Heart left ventricle (tissue), 16 donors: ENCODE results near the gene SMOC2. TPM values are rescaled to one million over a fixed set of nuclear protein-coding genes. Genes with fewer than 3 reads are reported as not detected.

Experiments
- ATAC-seq, 4 donors: fragments of 200-7000 bp; cut with Tn5 transposase; one replicate each; pipeline ENCODE4 v1.9.1; 2020 to 2022; ENCODE audit warnings: moderate library complexity in 4 of 4, mild to moderate bottlenecking in 3 of 4, moderate number of reproducible peaks in 1 of 4
- DNase-seq, 5 donors: peaks; one replicate each; pipeline ENCODE4 v3.0.0-alpha.2; 2020
- H3K27ac ChIP-seq, 12 donors: fragments of 200-600 bp; sonication (generic) in 4 of 12; one replicate each; pipeline versions ENCODE4 v1.5.0 to v1.8.0; 2016 to 2022; ENCODE audit warnings: mild to moderate bottlenecking in 2 of 12
- H3K27me3 ChIP-seq, 9 donors: fragments of 200-600 bp; sonication (generic) in 2 of 9; one replicate each; pipeline versions ENCODE4 v1.5.1 to v1.8.0; 2016 to 2022; ENCODE audit warnings: mild to moderate bottlenecking in 3 of 9
- H3K36me3 ChIP-seq, 9 donors: fragments of 200-600 bp; sonication (generic) in 2 of 9; one replicate each; pipeline versions ENCODE4 v1.5.0 to v1.8.0; 2018 to 2022; ENCODE audit warnings: mild to moderate bottlenecking in 2 of 9
- H3K4me1 ChIP-seq, 12 donors: fragments of 200-600 bp; sonication (generic) in 4 of 12; one replicate each; pipeline versions ENCODE4 v1.5.0 to v1.8.0; 2016 to 2022; ENCODE audit warnings: mild to moderate bottlenecking in 3 of 12
- H3K4me3 ChIP-seq, 12 donors: fragments of 200-600 bp; sonication (generic) in 4 of 12; one replicate each; pipeline versions ENCODE4 v1.5.0 to v1.8.0; 2017 to 2022; ENCODE audit warnings: mild to moderate bottlenecking in 9 of 12, moderate library complexity in 4 of 12
- H3K9me3 ChIP-seq, 12 donors: fragments of 200-600 bp; sonication (generic) in 4 of 12; one replicate each; pipeline versions ENCODE4 v1.5.0 to v1.8.0; 2016 to 2022; ENCODE audit warnings: mild to moderate bottlenecking in 1 of 12
- POLR2A ChIP-seq, 2 donors: fragments of 450-650 bp; IDR thresholded peaks; one replicate each; pipeline ENCODE4 v1.6.1; 2017; ENCODE audit warnings: antibody characterized with exemption in 2 of 2, mild to moderate bottlenecking in 2 of 2, moderate library complexity in 2 of 2
- WGBS, 4 donors: extraction: QIAGEN DNeasy Blood & Tissue Kit in 2 of 4; methylation state at CpG; one replicate each; pipeline versions ENCODE4 v1.1.5 to v1.1.7; 2013 to 2018; 5-methylcytosine and 5-hydroxymethylcytosine counted together
- intact Hi-C, 10 donors: fragments of 100-400 bp; cut with DNase I; formaldehyde crosslinking; loops; one replicate each; pipeline versions ENCODE4 v1.11.1 to v1.14.2; 2022
- polyA plus RNA-seq, 2 donors: library from polyadenylated mRNA; stranded (reverse); fragments of 200-250 nt; gene quantifications; one replicate each; pipeline ENCODE4 v1.2.3, GENCODE V29; 2013
- total RNA-seq, 9 donors: library from RNA; depleted of rRNA in 2 of 9; stranded (reverse); fragments of >200 nt in 2 of 9; fragmentation: NEBNext Ultra II Directional in 3 of 9; extraction: Animal tissue kit (Norgen Biotek cat#: 25700) in 3 of 9; gene quantifications; one replicate each; pipeline versions ENCODE4 v1.1.0 to v1.2.4, GENCODE V29; 2016 to 2023
- TF ChIP-seq, protein P1 (sequence below), 12 donors: fragments of 200-600 bp; sonication (generic) in 4 of 12; IDR thresholded peaks; one replicate each; pipeline versions ENCODE4 v1.5.0 to v1.8.0; 2018 to 2022; ENCODE audit warnings: antibody characterized with exemption in 12 of 12, mild to moderate bottlenecking in 5 of 12
- donor health status: ischemic (EF 13 %, LVEDD 7.1; RV severe dilation, severe dysfunction).
- donor health status: healthy with polysubstance abuse.
- donor health status: DM: no; HTN: yes; CAD: no.
- donor health status: DM: no; HTN: no; CAD: no.
- donor health status: ischemic (EF 25% LVEDD 6.9; RV normal size, moderate dysfunction).
- donor health status: ischemic (EF 25% LVEDD 5.7; RV mildly dilated, moderate dysfunction).
- donor health status: healthy.
- donor health status: DM: yes; HTN: yes; CAD: no.
- donor health status: ischemic (EF 35%, LVEDD 5.7; RV mildly dilated, moderate dysfunction).
- donor health status: nonischemic (EF 11% LVEDD 7.7; RV severe dilation, severe dysfunction).
- donor health status: DM: yes; HTN: yes; CAD: no.
- donor health status: PGD.
- donor health status: ischemic (EF 29% LVEDD 5.4; RV normal size, mild dysfunction).
- donor health status: nonischemic (EF 23%, LVEDD 6.1; RV moderate dilation, normal function).

SMOC2 gene
- total and polyA plus RNA-seq, 11 donors = 5.9 to 44.2 (median 15.7) TPM

DNA sequence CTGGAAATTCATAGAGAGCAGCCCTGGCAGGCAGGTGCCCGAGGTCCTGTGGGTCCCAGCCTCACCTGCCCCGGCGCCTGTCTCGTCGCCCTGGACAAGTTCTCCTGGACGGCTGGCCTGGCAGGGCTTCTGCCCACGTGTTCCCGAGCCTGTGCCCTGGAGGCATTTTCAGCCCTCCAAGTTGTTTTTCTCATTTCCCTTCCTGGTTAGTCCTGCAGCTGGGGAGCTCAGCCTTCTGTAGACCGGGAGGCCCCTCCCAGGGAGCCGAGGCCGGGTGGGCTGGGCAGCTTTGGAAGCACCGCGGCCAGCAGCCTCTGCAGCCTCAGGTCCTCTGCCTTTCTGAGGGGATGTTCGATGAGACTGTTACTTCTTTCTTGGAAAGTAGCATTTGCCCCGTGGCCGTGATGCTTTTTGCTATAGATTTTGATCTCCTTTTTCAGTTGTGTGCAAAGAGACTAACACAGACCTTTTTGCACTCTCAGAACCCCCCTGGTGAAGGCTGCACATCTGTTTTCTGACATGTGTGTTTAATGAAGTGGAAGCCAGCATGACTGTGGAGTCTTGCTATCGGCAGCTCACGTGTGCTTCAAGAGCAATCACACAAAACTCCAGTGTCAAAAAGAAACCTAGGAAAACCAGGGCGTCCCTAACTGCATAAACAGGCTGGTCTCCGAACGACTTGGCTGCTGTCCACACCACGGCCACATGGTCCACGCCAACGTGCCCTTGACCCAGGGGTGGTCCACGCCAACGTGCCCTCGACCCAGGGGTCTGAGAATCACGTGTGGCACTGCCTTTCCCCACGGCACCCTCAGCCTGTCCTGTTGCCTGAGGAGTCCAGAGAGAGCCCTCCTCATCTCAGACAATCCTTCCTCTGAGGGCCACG is 207.5 kb downstream of the SMOC2 start:
- H3K9me3 ChIP-seq = no peaks in the 10 kb centered on the region
- DNase-seq (peak in 1 of 5 donors; percentile 49), ATAC-seq (peak in 3 of 4 donors; percentile 27 to 62 (median 52))
- H3K4me1 ChIP-seq = peaks cover 0 to 14% (median 0%) of the 10 kb centered on the region in 12 donors
- peak overlapping the region in 1 of 12 donors; percentile 8 for H3K4me3 ChIP-seq
- peaks cover 0 to 14% (median 0%) of the 10 kb centered on the region in 9 donors for H3K36me3 ChIP-seq
- TF ChIP-seq POLR2A (IDR thresholded peaks at IDR 0.05) = no peak
- TF ChIP-seq, protein P1, sequence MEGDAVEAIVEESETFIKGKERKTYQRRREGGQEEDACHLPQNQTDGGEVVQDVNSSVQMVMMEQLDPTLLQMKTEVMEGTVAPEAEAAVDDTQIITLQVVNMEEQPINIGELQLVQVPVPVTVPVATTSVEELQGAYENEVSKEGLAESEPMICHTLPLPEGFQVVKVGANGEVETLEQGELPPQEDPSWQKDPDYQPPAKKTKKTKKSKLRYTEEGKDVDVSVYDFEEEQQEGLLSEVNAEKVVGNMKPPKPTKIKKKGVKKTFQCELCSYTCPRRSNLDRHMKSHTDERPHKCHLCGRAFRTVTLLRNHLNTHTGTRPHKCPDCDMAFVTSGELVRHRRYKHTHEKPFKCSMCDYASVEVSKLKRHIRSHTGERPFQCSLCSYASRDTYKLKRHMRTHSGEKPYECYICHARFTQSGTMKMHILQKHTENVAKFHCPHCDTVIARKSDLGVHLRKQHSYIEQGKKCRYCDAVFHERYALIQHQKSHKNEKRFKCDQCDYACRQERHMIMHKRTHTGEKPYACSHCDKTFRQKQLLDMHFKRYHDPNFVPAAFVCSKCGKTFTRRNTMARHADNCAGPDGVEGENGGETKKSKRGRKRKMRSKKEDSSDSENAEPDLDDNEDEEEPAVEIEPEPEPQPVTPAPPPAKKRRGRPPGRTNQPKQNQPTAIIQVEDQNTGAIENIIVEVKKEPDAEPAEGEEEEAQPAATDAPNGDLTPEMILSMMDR (IDR thresholded peaks at IDR 0.05) = no peak
- intact Hi-C loops = loop anchor here in 2 of 10 donors (10.0 kb wide), 2 partner anchors 204 to 236 kb away; partner anchors contain the start of gene SMOC2 (in 1 of the 2)
- WGBS, 4 donors = 49 to 55% (median 54%) methylated on average over 24 to 30 of the region's 30 CpGs
- H3K27me3 ChIP-seq = peaks cover 0 to 21% (median 0%) of the 10 kb centered on the region in 9 donors
- H3K27ac ChIP-seq = peak overlapping the region in 1 of 12 donors; percentile 19

DNA sequence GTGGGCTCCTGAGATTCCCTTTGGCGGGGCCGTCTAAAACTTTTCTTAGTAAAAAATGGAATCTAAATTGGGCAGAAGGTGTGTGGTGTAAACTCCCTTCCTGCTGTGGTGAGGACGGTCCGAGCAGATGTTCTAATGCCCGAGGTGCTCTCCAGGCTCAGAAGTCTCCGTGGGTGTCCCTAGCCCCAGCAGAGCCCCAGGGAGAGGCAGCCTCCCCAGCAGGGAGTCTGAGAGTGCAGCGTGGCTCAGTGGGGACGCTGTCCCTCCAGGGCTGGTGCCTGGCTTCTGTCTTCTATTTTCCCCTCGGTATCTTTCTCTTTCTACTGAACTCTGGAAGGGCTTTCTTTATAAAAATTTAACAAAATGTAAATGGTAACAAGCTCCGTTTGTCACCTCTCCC is 208.2 kb downstream of the SMOC2 start:
- intact Hi-C loops = loop anchor here in 2 of 10 donors (10.0 kb wide), 2 partner anchors 204 to 236 kb away; partner anchors contain the start of gene SMOC2 (in 1 of the 2)
- Histone ChIP-seq H3K27ac (no peak overlapping the region), H3K36me3 (peaks cover 0 to 14% (median 0%) of the 10 kb centered on the region in 9 donors), H3K4me3 (no peak overlapping the region), H3K9me3 (no peaks in the 10 kb centered on the region), H3K27me3 (peaks cover 0 to 21% (median 0%) of the 10 kb centered on the region in 9 donors), H3K4me1 (peaks cover 0 to 14% (median 0%) of the 10 kb centered on the region in 12 donors)
- no peak for DNase-seq
- 34 to 54% (median 40%) methylated on average over 7 to 10 of the region's 10 CpGs for WGBS, 4 donors
- no peak for TF ChIP-seq POLR2A (IDR thresholded peaks at IDR 0.05)
- TF ChIP-seq, protein P1 (IDR thresholded peaks at IDR 0.05) = no peak
- ATAC-seq = no peak

DNA sequence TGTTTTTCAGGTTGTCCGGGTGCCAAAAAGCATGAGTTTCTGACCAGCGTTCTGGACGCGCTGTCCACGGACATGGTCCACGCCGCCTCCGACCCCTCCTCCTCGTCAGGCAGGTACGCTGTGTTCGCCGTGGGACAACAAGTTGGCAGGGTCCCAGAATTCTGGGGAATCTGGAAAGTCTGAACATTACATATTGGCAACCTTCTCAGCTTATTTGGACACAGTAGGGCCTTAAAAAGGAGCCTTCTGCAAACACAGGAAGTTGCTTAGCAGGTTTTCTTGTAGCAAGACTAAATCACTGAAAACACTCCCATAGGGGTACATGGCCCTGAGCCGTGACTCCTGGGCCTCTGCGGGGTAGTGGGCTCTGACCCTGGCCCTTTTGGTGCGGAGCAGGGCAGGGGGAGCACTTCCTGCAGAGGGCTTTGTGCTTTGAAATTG is 209.7 kb downstream of the SMOC2 start:
- Histone ChIP-seq H3K27me3 (peaks cover 0 to 21% (median 0%) of the 10 kb centered on the region in 9 donors), H3K27ac (no peak overlapping the region), H3K36me3 (peaks cover 0 to 16% (median 0%) of the 10 kb centered on the region in 9 donors), H3K9me3 (no peaks in the 10 kb centered on the region), H3K4me3 (no peak overlapping the region), H3K4me1 (peaks cover 0 to 14% (median 0%) of the 10 kb centered on the region in 12 donors)
- TF ChIP-seq, protein P1 (IDR thresholded peaks at IDR 0.05) = no peak
- TF ChIP-seq POLR2A (IDR thresholded peaks at IDR 0.05) = no peak
- 64 to 75% (median 68%) methylated on average over 15 of the region's 15 CpGs for WGBS, 4 donors
- no peak for ATAC-seq
- no peak for DNase-seq
- intact Hi-C loops = no loop called here
